ENCODE results near the gene CPN2. TPM values are rescaled to one million over a fixed set of nuclear protein-coding genes. Genes with fewer than 3 reads are reported as not detected.

CPN2 gene
- total RNA-seq, 1 donor from 2014 or later = not detected

DNA sequence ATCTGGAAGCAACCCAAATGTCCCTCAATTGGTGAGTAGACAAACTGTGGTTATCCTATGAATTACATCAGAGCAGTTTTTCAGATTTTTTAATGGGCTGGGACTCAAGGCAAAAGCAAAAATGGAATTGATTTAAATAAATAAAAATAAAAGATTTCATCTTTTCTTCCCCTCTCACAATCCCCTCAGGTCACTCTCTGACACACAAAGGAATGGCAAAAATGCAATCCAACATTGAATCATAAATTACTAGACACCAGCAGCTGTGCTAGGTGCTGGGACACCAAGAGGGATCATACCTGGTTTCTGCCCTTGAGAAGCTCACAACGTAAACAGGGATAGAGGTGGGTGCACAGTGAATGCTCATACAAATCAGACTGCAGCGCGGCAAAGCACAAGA is 58.8 kb downstream of the CPN2 start:
- H3K27ac ChIP-seq = no peak overlapping the region
- H3K4me3 ChIP-seq = no peak overlapping the region
- H3K4me1 ChIP-seq = peaks cover 9% of the 10 kb centered on the region
- DNase-seq (no peak), ATAC-seq (no peak)
- H3K27me3 ChIP-seq (ENCODE audit: low read depth) = no peaks in the 10 kb centered on the region
- no peaks in the 10 kb centered on the region for H3K36me3 ChIP-seq
- intact Hi-C loops (cut with DNase I) = no loop called here
- no peaks in the 10 kb centered on the region for H3K9me3 ChIP-seq
- TF ChIP-seq, protein P1, sequence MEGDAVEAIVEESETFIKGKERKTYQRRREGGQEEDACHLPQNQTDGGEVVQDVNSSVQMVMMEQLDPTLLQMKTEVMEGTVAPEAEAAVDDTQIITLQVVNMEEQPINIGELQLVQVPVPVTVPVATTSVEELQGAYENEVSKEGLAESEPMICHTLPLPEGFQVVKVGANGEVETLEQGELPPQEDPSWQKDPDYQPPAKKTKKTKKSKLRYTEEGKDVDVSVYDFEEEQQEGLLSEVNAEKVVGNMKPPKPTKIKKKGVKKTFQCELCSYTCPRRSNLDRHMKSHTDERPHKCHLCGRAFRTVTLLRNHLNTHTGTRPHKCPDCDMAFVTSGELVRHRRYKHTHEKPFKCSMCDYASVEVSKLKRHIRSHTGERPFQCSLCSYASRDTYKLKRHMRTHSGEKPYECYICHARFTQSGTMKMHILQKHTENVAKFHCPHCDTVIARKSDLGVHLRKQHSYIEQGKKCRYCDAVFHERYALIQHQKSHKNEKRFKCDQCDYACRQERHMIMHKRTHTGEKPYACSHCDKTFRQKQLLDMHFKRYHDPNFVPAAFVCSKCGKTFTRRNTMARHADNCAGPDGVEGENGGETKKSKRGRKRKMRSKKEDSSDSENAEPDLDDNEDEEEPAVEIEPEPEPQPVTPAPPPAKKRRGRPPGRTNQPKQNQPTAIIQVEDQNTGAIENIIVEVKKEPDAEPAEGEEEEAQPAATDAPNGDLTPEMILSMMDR (IDR thresholded peaks at IDR 0.05) = no peak

Other genes starting within 250 kb of the CPN2 start
- gene HES1, start 215.2 kb downstream of the CPN2 start, total RNA-seq = 29.5 TPM
- 0.24 TPM for gene LRRC15, start 18.4 kb upstream of the CPN2 start, total RNA-seq
- gene GP5, start 47.9 kb upstream of the CPN2 start, total RNA-seq = 0.38 TPM
- gene ATP13A3, start 135.7 kb upstream of the CPN2 start, total RNA-seq = 84.8 TPM